ENCODE measurements around the gene MPZL1. TPM values are rescaled to one million over a fixed set of nuclear protein-coding genes. Genes with fewer than 3 reads are reported as not detected.
A peak's percentile ranks its signal among the peaks of the same experiment; 100 is the strongest.

MPZL1 gene
- polyA plus RNA-seq, 2 of the 4 experiments (the other 2 are of a cell fraction), result 92.6 to 178 TPM

- WGBS (ENCODE audit: missing lambda C conversion rate), result under 1% methylated on average over 26 of the region's 26 CpGs
- DNase-seq (ENCODE audit: low read depth in 1 of 2, low spot score in 1 of 2), result peak; percentile 78 to 92
- H3K9me3 ChIP-seq, result no peaks in the 10 kb centered on the region
- no peak for FAIRE-seq
- POLR2A ChIA-PET, result interaction anchor here (0.9 to 2.4 kb wide), 4 partner anchors 213 to 370 kb away, joined by 3 to 8 read pairs (median 5); partner anchors contain the start of gene DCAF6
- H3K4me1 ChIP-seq, result peaks cover 20% of the 10 kb centered on the region
- CTCF ChIA-PET, result interaction anchor here (0.6 to 3.1 kb wide), 24 partner anchors 11 to 367 kb away, joined by 3 to 13 read pairs (median 3); no protein-coding TSS in a partner anchor
- peak overlapping the region; percentile 95 to 98 for H3K27ac ChIP-seq
- peak; percentile 93 for TF ChIP-seq HMGXB4 (CRISPR knock-in tag; IDR thresholded peaks at IDR 0.05; ENCODE audit: borderline replicate concordance)
- no peak for TF ChIP-seq ESRRA (IDR thresholded peaks at IDR 0.05; ENCODE audit: borderline replicate concordance, low read length)
- no peak for TF ChIP-seq PBX3 (IDR thresholded peaks at IDR 0.05)
- TF ChIP-seq SREBF2 (IDR thresholded peaks at IDR 0.05), result peak; percentile 86
- TF ChIP-seq RAD21 (conservative IDR thresholded peaks at IDR 0.05 in 1 of 2, IDR thresholded peaks at IDR 0.05 in 1 of 2), result peak in 1 of 2 experiments; percentile 33; a peak in 2 of 5 replicates
- TF ChIP-seq GATA3 (IDR thresholded peaks at IDR 0.05; ENCODE audit: borderline replicate concordance), result peak; percentile 50; the same call in 1 of the 2 replicates
- TF ChIP-seq SMC3 (IDR thresholded peaks at IDR 0.05), result peak; percentile 44; the same call in 1 of the 3 replicates
- TF ChIP-seq HOXB5 (CRISPR knock-in tag; IDR thresholded peaks at IDR 0.05), result 0 out of 2 replicates have a peak, but pooled peaks have one; percentile 40
- peak; percentile 21; the same call in 1 of the 2 replicates for TF ChIP-seq PHF8 (IDR thresholded peaks at IDR 0.05; ENCODE audit: borderline replicate concordance, low read depth)
- TF ChIP-seq ZFP36 (IDR thresholded peaks at IDR 0.05; ENCODE audit: borderline replicate concordance, partially characterized antibody), result no peak
- peak; percentile 33; the same call in 1 of the 2 replicates for TF ChIP-seq MAZ (IDR thresholded peaks at IDR 0.05; ENCODE audit: borderline replicate concordance, low read depth, low read length)
- TF ChIP-seq RARB (CRISPR knock-in tag; IDR thresholded peaks at IDR 0.05), result 0 out of 2 replicates have a peak, but pooled peaks have one; percentile 23
- TF ChIP-seq NR3C1 (IDR thresholded peaks at IDR 0.05), result no peak
- peak; percentile 25; the same call in 1 of the 2 replicates for TF ChIP-seq MAX (IDR thresholded peaks at IDR 0.05)
- peak in 1 of 2 experiments; percentile 36; a peak in 2 of 4 replicates for TF ChIP-seq CEBPB (IDR thresholded peaks at IDR 0.05)
- peak; percentile 89 for TF ChIP-seq CTCF (IDR thresholded peaks at IDR 0.05)
- peak; percentile 53; the same call in 1 of the 2 replicates for TF ChIP-seq KDM1A (IDR thresholded peaks at IDR 0.05; ENCODE audit: low read depth)
- ATAC-seq, result peak; percentile 30 to 70; a peak in 5 of 6 replicates
- peak overlapping the region; percentile 62 for H3K4me3 ChIP-seq
- peak overlapping the region; percentile 97 for H3K4me2 ChIP-seq
Measured at GRCh38 chr1:167715157-167715999, 6.4 kb upstream of the MPZL1 start.

GRCh38 chr1:167716000-167716271 lies 5.8 kb upstream of the MPZL1 start:
- TF ChIP-seq PHF8 (IDR thresholded peaks at IDR 0.05; ENCODE audit: borderline replicate concordance, low read depth) (peak; percentile 44; the same call in 1 of the 2 replicates), EHF (CRISPR knock-in tag; IDR thresholded peaks at IDR 0.05) (no peak)
- Histone ChIP-seq H3K4me2 (peak overlapping the region; percentile 68), H3K9me3 (no peaks in the 10 kb centered on the region), H3K4me1 (peaks cover 24% of the 10 kb centered on the region), H3K27ac (peak overlapping the region; percentile 43 to 76), H3K4me3 (peak overlapping the region; percentile 62)
- ChIA-PET CTCF (interaction anchor here (0.6 to 3.1 kb wide), 16 partner anchors 12 to 366 kb away, joined by 3 to 13 read pairs (median 3); no protein-coding TSS in a partner anchor), POLR2A (interaction anchor here (0.7 to 1.0 kb wide), 4 partner anchors 17 to 463 kb away, joined by 3 to 8 read pairs (median 4); no protein-coding TSS in a partner anchor)
- FAIRE-seq (no peak), ATAC-seq (no peak), DNase-seq (ENCODE audit: low read depth in 1 of 2, low spot score in 1 of 2) (no peak)
- WGBS (ENCODE audit: missing lambda C conversion rate), result 1% methylated on average over 4 of the region's 4 CpGs

All from A549 (cell line).